HepG2 (cell line): ENCODE results near the gene LYPD3. TPM values are rescaled to one million over a fixed set of nuclear protein-coding genes. Genes with fewer than 3 reads are reported as not detected.

Source experiments
- ATAC-seq: fragments of 200-7000 bp; cut with Tn5 transposase; 3 replicates; pipeline ENCODE4 v1.9.1; 2020; ENCODE audit warnings: mild to moderate bottlenecking, moderate library complexity
- BruUV-seq: library from RNA; stranded (reverse); fragments of 400-500 nt; replicated peaks from 2 replicates; lab custom pipeline; 2021; lab: Mats Ljungman, UMichigan
- CTCF ChIA-PET: fragments of 300-600 bp; formaldehyde crosslinking; extraction: SDS; loops from one replicate; lab custom pipeline; 2021; ENCODE audit warnings: low total read pairs, inconsistent platforms, low intra/inter-chr PET ratio; lab: Yijun Ruan, JAX
- POLR2A ChIA-PET: fragments of 350-600 bp; sonication (Branson Sonifier 250); formaldehyde crosslinking; loops from one replicate; lab custom pipeline; 2020; ENCODE audit warnings: antibody characterized with exemption, inconsistent platforms; lab: Yijun Ruan, JAX
- DNase-seq: peaks from one replicate; pipeline ENCODE4 v3.0.0-alpha.2; 2015; ENCODE audit warnings: low spot score
- FAIRE-seq: peaks from 3 replicates; lab custom pipeline; 2011; peaks lifted over from hg19 to GRCh38; lab: Jason Lieb, UNC
- H2AFZ ChIP-seq: one replicate; pipeline ENCODE4 v1.6.1; 2011; ENCODE audit warnings: low read length, inconsistent platforms
- H3K27ac ChIP-seq: fragments of 300-600 bp; 3 replicates; pipeline ENCODE4 v1.8.0; 2011; ENCODE audit warnings: mixed run types, mild to moderate bottlenecking, mixed read lengths, low read length, inconsistent platforms; ENCODE audit not compliant: insufficient read depth; ENCODE audit errors: extremely low read length
- H3K27me3 ChIP-seq, 2 experiments: fragments of 200-600 bp in 1 of 2; 2 replicates in 1 of 2; 3 replicates in 1 of 2; pipeline versions ENCODE4 v1.6.0 to v1.8.0; 2011; ENCODE audit warnings: low read length in 2 of 2, mild to moderate bottlenecking in 2 of 2, moderate library complexity in 2 of 2, inconsistent platforms in 1 of 2; ENCODE audit not compliant: insufficient read depth in 2 of 2, control insufficient read depth in 1 of 2
- H3K36me3 ChIP-seq, 2 experiments: fragments of 200-600 bp in 1 of 2; replicated peaks in 1 of 2; 2 replicates in 1 of 2; 3 replicates in 1 of 2; pipeline versions ENCODE4 v1.5.1 to v1.8.0; 2011; ENCODE audit warnings: low read length in 2 of 2, inconsistent platforms in 1 of 2; ENCODE audit not compliant: insufficient read depth in 2 of 2, control insufficient read depth in 1 of 2
- H3K4me1 ChIP-seq: 2 replicates; pipeline ENCODE4 v1.5.1; 2012; ENCODE audit warnings: low read length, inconsistent platforms; ENCODE audit not compliant: insufficient read depth
- H3K4me2 ChIP-seq: 2 replicates; pipeline ENCODE4 v1.6.0; 2011; ENCODE audit warnings: low read depth, low read length, inconsistent platforms
- H3K4me3 ChIP-seq, 3 experiments: fragments of 200-600 bp in 1 of 3; sonication (generic), shearing (Covaris generic) in 1 of 3; replicated peaks in 1 of 3; 2 replicates each; pipeline ENCODE4 v1.5.1; 2011 to 2016; ENCODE audit warnings: low read length in 3 of 3, inconsistent platforms in 2 of 3, low read depth in 2 of 3, mild to moderate bottlenecking in 2 of 3, control low read depth in 1 of 3, mixed read lengths in 1 of 3; ENCODE audit not compliant: insufficient read depth in 1 of 3
- H3K79me2 ChIP-seq: one replicate; pipeline ENCODE4 v1.6.1; 2011; ENCODE audit warnings: low read length, inconsistent platforms; ENCODE audit not compliant: insufficient read depth
- H3K9ac ChIP-seq: 2 replicates; pipeline ENCODE4 v1.6.0; 2011; ENCODE audit warnings: mild to moderate bottlenecking, low read depth, low read length, inconsistent platforms; ENCODE audit not compliant: insufficient read depth
- H3K9me3 ChIP-seq: 2 replicates; pipeline ENCODE4 v1.5.1; 2012; ENCODE audit warnings: mild to moderate bottlenecking, low read length
- H4K20me1 ChIP-seq: 2 replicates; pipeline ENCODE4 v1.6.0; 2011; ENCODE audit warnings: inconsistent platforms, mild to moderate bottlenecking, low read length, moderate library complexity; ENCODE audit not compliant: insufficient read depth
- AKAP8 ChIP-seq: sonication (generic); formaldehyde crosslinking; IDR thresholded peaks from 2 replicates; pipeline ENCODE4 v1.5.1; 2020; ENCODE audit warnings: mild to moderate bottlenecking, missing genetic modification reagents
- BCL6 ChIP-seq: IDR thresholded peaks from 2 replicates; pipeline ENCODE4 v1.6.1; 2016; ENCODE audit warnings: missing genetic modification reagents, missing compliant biosample characterization
- DR1 ChIP-seq: sonication (generic); formaldehyde crosslinking; IDR thresholded peaks from 2 replicates; pipeline ENCODE4 v1.8.0; 2021; ENCODE audit warnings: mild to moderate bottlenecking, missing genetic modification reagents, inconsistent platforms
- HDAC6 ChIP-seq: fragments of 200-600 bp; sonication (generic); IDR thresholded peaks from 2 replicates; pipeline ENCODE4 v1.7.0; 2017; ENCODE audit warnings: mild to moderate bottlenecking, antibody characterized with exemption, low read length, low read depth
- JUNB ChIP-seq: sonication (generic); formaldehyde crosslinking; IDR thresholded peaks from 2 replicates; pipeline ENCODE4 v1.8.0; 2022; ENCODE audit warnings: missing genetic modification reagents, mild to moderate bottlenecking, borderline replicate concordance
- NR1H2 ChIP-seq: sonication (generic); formaldehyde crosslinking; IDR thresholded peaks from 2 replicates; pipeline ENCODE4 v1.8.1; 2022; ENCODE audit warnings: low read depth, missing genetic modification reagents, borderline replicate concordance
- PHF5A ChIP-seq: IDR thresholded peaks from one replicate; pipeline ENCODE4 v1.6.1; 2018; ENCODE audit warnings: low read depth, missing genetic modification reagents; ENCODE audit not compliant: unreplicated experiment
- POLR2A ChIP-seq, 2 experiments: IDR thresholded peaks; 2 replicates each; pipeline ENCODE4 v1.6.1; 2011; ENCODE audit warnings: low read depth in 2 of 2, low read length in 2 of 2, mild to moderate bottlenecking in 1 of 2, moderate library complexity in 1 of 2; ENCODE audit not compliant: insufficient read depth in 1 of 2
- SIX1 ChIP-seq: sonication (generic); formaldehyde crosslinking; IDR thresholded peaks from 2 replicates; pipeline ENCODE4 v1.4.0; 2020; ENCODE audit warnings: missing genetic modification reagents, borderline replicate concordance
- SNAI1 ChIP-seq: sonication (generic); formaldehyde crosslinking; IDR thresholded peaks from 2 replicates; pipeline ENCODE4 v1.5.0; 2020; ENCODE audit warnings: mild to moderate bottlenecking, missing genetic modification reagents, borderline replicate concordance
- SUZ12 ChIP-seq: fragments of 150-350 bp; IDR thresholded peaks from 2 replicates; pipeline ENCODE4 v1.6.1; 2014; ENCODE audit warnings: low read depth, low read length
- SYNCRIP ChIP-seq: fragments of 200-400 bp; formaldehyde crosslinking; IDR thresholded peaks from 2 replicates; pipeline ENCODE4 v1.6.1; 2018; ENCODE audit warnings: mild to moderate bottlenecking, low read depth, low read length; ENCODE audit not compliant: insufficient read depth
- TOPORS ChIP-seq: sonication (generic); formaldehyde crosslinking; IDR thresholded peaks from 2 replicates; pipeline ENCODE4 v1.8.0; 2023; ENCODE audit warnings: mild to moderate bottlenecking, missing genetic modification reagents
- ZFX ChIP-seq: sonication (generic); formaldehyde crosslinking; IDR thresholded peaks from 2 replicates; pipeline ENCODE4 v1.4.0; 2020; ENCODE audit warnings: mild to moderate bottlenecking, low read depth, missing genetic modification reagents, moderate library complexity
- ZNF354B ChIP-seq: sonication (generic); formaldehyde crosslinking; IDR thresholded peaks from 2 replicates; pipeline ENCODE4 v1.8.0; 2022; ENCODE audit warnings: mild to moderate bottlenecking, missing genetic modification reagents
- ZNF382 ChIP-seq: sonication (generic); formaldehyde crosslinking; IDR thresholded peaks from 2 replicates; pipeline ENCODE4 v1.5.0; 2020; ENCODE audit warnings: missing genetic modification reagents, mild to moderate bottlenecking, borderline replicate concordance
- ZNF564 ChIP-seq: sonication (generic); formaldehyde crosslinking; IDR thresholded peaks from 2 replicates; pipeline ENCODE4 v1.8.1; 2023; ENCODE audit warnings: mild to moderate bottlenecking, missing genetic modification reagents
- ZNF713 ChIP-seq: sonication (generic); formaldehyde crosslinking; IDR thresholded peaks from 2 replicates; pipeline ENCODE4 v1.4.0; 2020; ENCODE audit warnings: mild to moderate bottlenecking, missing genetic modification reagents
- ZNF768 ChIP-seq: sonication (generic); formaldehyde crosslinking; IDR thresholded peaks from 2 replicates; pipeline ENCODE4 v1.4.0; 2020; ENCODE audit warnings: missing genetic modification reagents
- WGBS: methylation state at CpG from one replicate; pipeline ENCODE4 v1.1.6; 2017; ENCODE audit warnings: low lambda C conversion rate; 5-methylcytosine and 5-hydroxymethylcytosine counted together
- in situ Hi-C: cut with HindIII; loops from 2 replicates; pipeline ENCODE4 v1.10.0; 2017; ENCODE audit warnings: low pct_unique_long_range_greater_than_20kb; ENCODE audit not compliant: extremely low pct_ligation_motif_present
- intact Hi-C: fragments of 100-400 bp; cut with micrococcal nuclease; formaldehyde crosslinking; loops from one replicate; pipeline ENCODE4 v1.10.0; 2022; ENCODE audit not compliant: unreplicated experiment
- polyA plus RNA-seq, 8 experiments: library from polyadenylated mRNA; depleted of rRNA in 3 of 8; stranded (reverse) in 7 of 8; unstranded in 1 of 8; fragments of >200 nt; fragmentation: Illumina TruSeq in 4 of 8; extraction: Trizol in 4 of 8; gene quantifications; 2 replicates each; pipeline versions ENCODE4 v1.2.1 to v1.2.3, GENCODE V29; 2011 to 2016; ENCODE audit warnings: low read depth in 4 of 8, missing spikeins in 1 of 8, mixed read lengths in 1 of 8; ENCODE audit not compliant: insufficient read depth in 1 of 8
- total RNA-seq, 5 experiments: library from RNA; depleted of rRNA; stranded (reverse); fragments of >200 nt; fragmentation: Illumina TruSeq; extraction: Trizol; gene quantifications; 2 replicates each; pipeline ENCODE4 v1.2.3, GENCODE V29; 2016; ENCODE audit warnings: low read depth in 1 of 5
- TF ChIP-seq, protein P1 (sequence below): IDR thresholded peaks from 2 replicates; pipeline ENCODE4 v1.6.1; 2012; ENCODE audit warnings: inconsistent platforms
- TF ChIP-seq, protein P2 (sequence below): sonication (generic); formaldehyde crosslinking; IDR thresholded peaks from 2 replicates; pipeline ENCODE4 v1.4.0; 2020; ENCODE audit warnings: missing genetic modification reagents; ENCODE audit errors: not compliant biosample characterization

Gene LYPD3
- total and polyA plus RNA-seq, 2 of the 13 experiments (the other 11 are each of a cell fraction or from before 2014, with no cell fraction given) = 0.51 to 1.5 TPM

DNA sequence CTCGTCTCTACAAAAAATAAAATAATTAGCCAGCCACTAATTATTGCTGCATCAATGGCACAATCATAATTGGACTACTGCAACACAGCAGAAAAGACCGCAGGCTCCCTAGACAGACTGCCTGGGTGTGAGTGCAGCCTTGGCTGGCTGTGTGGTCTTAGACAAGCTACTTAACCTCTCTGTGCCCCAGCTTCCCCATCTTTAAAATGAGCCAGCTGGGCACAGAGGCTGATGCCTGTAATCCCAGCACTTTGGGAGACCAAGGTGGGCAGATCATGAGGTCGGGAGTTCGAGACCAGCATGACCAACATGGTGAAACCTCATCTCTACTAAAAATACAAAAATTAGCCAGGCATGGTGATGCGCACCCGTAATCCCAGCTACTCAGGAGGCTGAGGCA lies 31.7 kb downstream of the LYPD3 start:
- POLR2A ChIA-PET = no interaction called here
- 0 out of 5 replicates have a peak, but pooled peaks cover 0 to 4% of the 10 kb centered on the region in 2 experiments for H3K27me3 ChIP-seq
- no peaks in the 10 kb centered on the region for H3K9me3 ChIP-seq
- in situ Hi-C loops = no loop called here
- FAIRE-seq (no peak), DNase-seq (no peak), ATAC-seq (no peak)
- H4K20me1 ChIP-seq = no peaks in the 10 kb centered on the region
- H3K36me3 ChIP-seq = no peaks in the 10 kb centered on the region
- intact Hi-C loops = loop anchor here (1.0 kb wide), 1 partner anchor 86 kb away; no protein-coding TSS in a partner anchor
- no peak overlapping the region for H3K4me2 ChIP-seq
- no peak overlapping the region for H3K27ac ChIP-seq
- H3K4me3 ChIP-seq = no peak overlapping the region
- H3K79me2 ChIP-seq = no peaks in the 10 kb centered on the region
- no peak overlapping the region for H3K9ac ChIP-seq
- 62% methylated on average over 6 of the region's 6 CpGs for WGBS
- H2AFZ ChIP-seq = no peak overlapping the region
- CTCF ChIA-PET = interaction anchor here (1.5 to 2.1 kb wide), 2 partner anchors 13 to 86 kb away, joined by 7 to 18 read pairs; no protein-coding TSS in a partner anchor
- BruUV-seq = no TSS peak
- no peaks in the 10 kb centered on the region for H3K4me1 ChIP-seq
- TF ChIP-seq JUNB (CRISPR knock-in tag) = no peak
- no peak for TF ChIP-seq NR1H2 (CRISPR knock-in tag)
- TF ChIP-seq ZNF768 (CRISPR knock-in tag) = peak; percentile 70; the same call in 1 of the 2 replicates
- no peak for TF ChIP-seq TOPORS (CRISPR knock-in tag)
- TF ChIP-seq BCL6 = no peak
- no peak for TF ChIP-seq DR1 (CRISPR knock-in tag)

DNA sequence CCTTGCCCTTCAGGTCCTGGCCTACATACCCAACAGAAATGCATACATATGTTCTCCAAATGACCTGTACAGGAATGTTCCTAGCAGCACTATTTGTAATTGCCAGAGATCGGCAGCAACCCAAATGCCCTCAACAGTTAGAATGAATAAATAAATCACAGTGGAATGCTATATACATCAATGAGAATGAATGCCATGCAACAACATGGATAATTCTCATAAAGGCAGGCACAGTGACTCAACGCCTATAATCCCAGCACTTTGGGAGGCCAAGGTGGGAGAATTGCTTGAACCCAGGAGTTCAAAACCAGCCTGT lies 32.1 kb downstream of the LYPD3 start:
- H3K79me2 ChIP-seq = no peaks in the 10 kb centered on the region
- no peak overlapping the region for H3K4me3 ChIP-seq
- H3K4me1 ChIP-seq = no peaks in the 10 kb centered on the region
- ChIA-PET CTCF (interaction anchor here (1.5 to 2.1 kb wide), 2 partner anchors 14 to 86 kb away, joined by 7 to 18 read pairs; no protein-coding TSS in a partner anchor), POLR2A (no interaction called here)
- H4K20me1 ChIP-seq = no peaks in the 10 kb centered on the region
- H3K27ac ChIP-seq = no peak overlapping the region
- H3K9me3 ChIP-seq = no peaks in the 10 kb centered on the region
- DNase-seq = no peak
- in situ Hi-C loops = no loop called here
- no TSS peak for BruUV-seq
- no peak overlapping the region for H3K9ac ChIP-seq
- TF ChIP-seq POLR2A (IDR thresholded peaks at IDR 0.05; ENCODE audit: insufficient read depth in 1 of 2, low read depth in 2 of 2, low read length in 2 of 2) = no peak
- TF ChIP-seq ZNF564 (CRISPR knock-in tag) = no peak
- no peak for TF ChIP-seq SUZ12
- TF ChIP-seq SYNCRIP = no peak
- no peak for TF ChIP-seq AKAP8
- no peak for TF ChIP-seq HDAC6
- no peak for TF ChIP-seq ZNF713
- TF ChIP-seq, protein P1, sequence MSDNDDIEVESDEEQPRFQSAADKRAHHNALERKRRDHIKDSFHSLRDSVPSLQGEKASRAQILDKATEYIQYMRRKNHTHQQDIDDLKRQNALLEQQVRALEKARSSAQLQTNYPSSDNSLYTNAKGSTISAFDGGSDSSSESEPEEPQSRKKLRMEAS = no peak
- no peak for TF ChIP-seq SIX1 (CRISPR knock-in tag)
- no peak for TF ChIP-seq SNAI1 (CRISPR knock-in tag)
- no peak for TF ChIP-seq ZFX (CRISPR knock-in tag)
- TF ChIP-seq, protein P2, sequence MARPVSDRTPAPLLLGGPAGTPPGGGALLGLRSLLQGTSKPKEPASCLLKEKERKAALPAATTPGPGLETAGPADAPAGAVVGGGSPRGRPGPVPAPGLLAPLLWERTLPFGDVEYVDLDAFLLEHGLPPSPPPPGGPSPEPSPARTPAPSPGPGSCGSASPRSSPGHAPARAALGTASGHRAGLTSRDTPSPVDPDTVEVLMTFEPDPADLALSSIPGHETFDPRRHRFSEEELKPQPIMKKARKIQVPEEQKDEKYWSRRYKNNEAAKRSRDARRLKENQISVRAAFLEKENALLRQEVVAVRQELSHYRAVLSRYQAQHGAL (CRISPR knock-in tag) = no peak
- TF ChIP-seq ZNF354B (CRISPR knock-in tag) = no peak
- no peak for TF ChIP-seq PHF5A
- TF ChIP-seq ZNF382 = no peak
- no peaks in the 10 kb centered on the region for H3K36me3 ChIP-seq
- H3K4me2 ChIP-seq = no peak overlapping the region
- WGBS = 71% methylated on average over 2 of the region's 2 CpGs
- intact Hi-C loops = loop anchor here (1.0 kb wide), 1 partner anchor 86 kb away; no protein-coding TSS in a partner anchor
- 0 out of 5 replicates have a peak, but pooled peaks cover 0 to under 1% of the 10 kb centered on the region in 2 experiments for H3K27me3 ChIP-seq
- no peak overlapping the region for H2AFZ ChIP-seq
- FAIRE-seq = no peak
- no peak for ATAC-seq
